GM10847 (cell line): ENCODE results near the gene NAGK.

Experiments used
- POLR2A ChIP-seq: IDR thresholded peaks from 2 replicates; pipeline ENCODE4 v1.6.1; 2011; ENCODE audit not compliant: insufficient read length; ENCODE audit errors: extremely low read depth

The NAGK gene

GRCh38 chr2:71068218-71069035 lies at the start of gene NAGK:
Gene NAGK, plus strand, starts transcription at chr2:71068648. Its CDS starts 36 bp downstream, at chr2:71068684.
- peak; percentile 99 for TF ChIP-seq POLR2A

DNA sequence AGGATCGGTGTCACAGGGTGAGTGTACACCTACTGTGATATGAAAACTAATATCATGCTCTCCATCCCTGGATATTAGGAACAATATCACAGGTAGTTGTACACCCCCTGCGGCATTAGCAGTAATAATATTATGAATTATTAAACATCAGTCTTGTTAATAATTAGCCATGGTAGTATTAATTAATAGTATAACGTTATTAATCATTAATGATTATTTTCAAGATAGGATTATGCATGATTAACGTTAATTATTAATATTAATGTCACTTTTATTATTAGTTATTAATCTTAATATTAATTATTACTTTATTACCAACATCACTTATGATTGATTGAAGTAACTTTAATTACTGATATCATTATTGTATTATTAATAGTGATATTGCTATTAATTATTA lies 26.2 kb upstream of the NAGK start:
- TF ChIP-seq POLR2A: no peak

DNA sequence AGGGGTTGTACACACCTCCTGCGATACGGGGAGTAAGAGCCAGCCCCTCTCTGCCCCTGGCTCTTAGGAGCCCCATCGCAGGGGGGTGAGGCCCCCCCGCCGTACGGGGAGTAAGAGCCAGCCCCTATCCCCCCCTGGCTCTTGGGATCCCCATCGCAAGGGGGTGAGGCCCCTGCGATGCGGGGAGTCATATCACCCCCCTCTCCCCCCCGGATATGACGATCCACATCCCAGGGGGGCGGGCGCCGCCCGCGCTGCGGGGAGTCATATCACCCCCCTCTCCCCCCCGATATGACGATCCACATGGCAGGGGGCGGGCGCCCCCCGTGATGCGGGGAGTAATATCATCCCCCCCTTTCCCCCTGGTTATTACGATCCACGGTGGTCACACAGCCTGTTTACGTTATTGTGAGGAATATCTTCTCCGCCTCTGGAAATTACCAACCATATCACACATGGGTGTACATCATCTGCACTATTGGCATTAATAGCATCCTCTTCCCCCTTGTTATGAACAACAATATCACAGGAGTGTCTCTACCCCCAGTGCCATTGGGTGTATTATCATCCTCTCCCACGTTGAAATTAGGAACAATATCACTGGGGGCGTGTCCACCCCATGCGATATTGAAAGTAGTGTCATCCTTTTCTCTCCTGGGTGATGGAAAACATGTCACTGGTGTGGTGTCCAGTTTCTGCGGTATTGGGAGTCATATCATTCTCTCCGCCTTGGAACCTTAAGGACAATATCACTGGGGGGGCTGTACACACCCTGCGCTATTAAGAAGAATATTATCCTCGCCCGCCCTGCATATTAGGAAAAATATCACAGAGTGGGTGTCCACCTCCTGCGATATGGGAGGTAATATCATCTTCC lies 24.7 kb upstream of the NAGK start:
- TF ChIP-seq POLR2A: no peak

DNA sequence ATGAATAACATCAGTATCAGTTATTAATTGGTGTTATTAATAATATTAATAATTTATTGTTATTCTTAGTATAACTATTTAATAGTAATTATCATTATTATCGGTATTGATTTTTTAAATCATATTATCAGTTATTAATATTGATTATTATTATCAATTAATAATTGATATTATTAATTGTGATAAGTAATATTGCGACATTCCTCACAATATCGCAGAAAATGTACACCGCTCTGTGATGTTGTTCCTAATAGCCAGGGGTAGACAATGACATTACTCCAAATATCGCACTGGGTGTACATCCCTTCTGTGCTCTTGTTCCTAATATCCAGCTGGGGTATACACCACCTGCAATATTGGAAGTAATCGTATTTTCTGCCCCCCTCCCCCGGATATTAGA lies 23.3 kb upstream of the NAGK start:
- TF ChIP-seq POLR2A: no peak

DNA sequence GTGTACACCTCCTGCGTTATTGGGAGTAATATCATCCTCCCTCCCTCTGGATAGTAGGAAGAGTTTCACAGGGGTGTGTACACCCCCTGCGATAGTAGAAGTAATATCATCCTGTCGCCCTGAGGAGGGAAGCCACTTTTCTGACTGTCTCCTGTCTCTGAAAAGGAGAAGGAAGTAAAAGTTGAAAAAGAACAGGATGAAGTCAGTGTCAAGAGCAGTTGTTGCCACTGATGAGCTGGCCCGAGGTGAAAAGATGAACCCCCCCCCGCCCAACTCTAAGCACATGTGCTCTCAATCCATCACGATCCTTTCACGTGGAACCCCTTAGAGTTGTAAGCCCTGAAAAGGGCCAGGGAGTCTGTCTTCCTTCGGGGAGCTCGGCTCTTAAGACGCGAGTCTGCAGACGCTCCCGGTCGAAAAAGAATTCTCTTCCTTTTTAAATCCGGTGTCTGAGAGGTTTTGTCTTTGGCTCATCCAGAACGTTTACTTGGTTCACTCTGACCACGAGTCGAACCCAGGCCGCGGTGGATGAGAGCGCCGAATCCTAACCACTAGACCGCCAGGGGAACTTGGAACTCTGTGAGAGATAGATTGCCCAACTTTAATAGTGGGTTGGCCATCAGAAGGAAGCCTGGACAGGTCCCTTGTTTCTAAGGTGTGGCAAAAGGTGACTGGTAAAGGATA lies 22.4 kb upstream of the NAGK start:
- no peak for TF ChIP-seq POLR2A

DNA sequence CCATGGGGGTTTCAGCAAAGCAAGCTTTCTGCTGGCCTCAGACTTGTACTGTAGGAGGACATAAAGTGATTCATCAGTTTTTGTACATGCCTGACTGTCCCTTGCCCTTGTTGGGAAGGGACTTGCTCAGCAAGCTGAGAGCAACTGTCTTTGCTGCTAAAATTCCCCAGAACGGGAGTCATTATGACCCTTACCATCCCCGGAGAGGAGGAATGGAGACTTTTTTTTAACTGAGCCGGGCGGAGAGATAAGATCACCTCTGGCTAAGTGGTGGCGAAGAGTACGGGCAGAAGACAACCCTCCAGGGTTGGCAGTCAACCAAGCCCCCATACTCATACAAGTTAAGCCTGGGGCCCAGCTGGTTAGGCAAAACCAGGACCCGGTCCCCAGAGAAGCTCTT lies 20.4 kb upstream of the NAGK start:
- no peak for TF ChIP-seq POLR2A

DNA sequence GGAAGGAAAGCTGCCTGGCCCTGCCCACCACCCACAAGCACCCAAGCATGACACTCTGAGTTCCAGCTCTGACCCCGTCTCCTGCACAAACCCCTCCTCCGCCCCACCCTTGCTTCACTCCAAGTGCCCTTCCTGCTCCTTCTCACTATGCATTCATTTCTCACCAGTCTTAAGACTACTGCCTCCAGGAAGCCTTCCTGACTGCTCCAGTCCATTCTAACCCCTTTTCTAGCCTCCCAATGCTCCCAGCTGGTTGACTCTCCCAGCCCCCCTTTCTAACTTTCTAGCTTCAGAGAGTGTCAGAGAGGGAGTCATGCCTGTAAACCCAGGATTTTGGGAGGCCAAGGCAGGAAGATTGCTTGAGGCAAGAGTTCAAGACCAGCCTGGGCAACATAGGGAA lies 8.2 kb upstream of the NAGK start:
- TF ChIP-seq POLR2A: no peak

DNA sequence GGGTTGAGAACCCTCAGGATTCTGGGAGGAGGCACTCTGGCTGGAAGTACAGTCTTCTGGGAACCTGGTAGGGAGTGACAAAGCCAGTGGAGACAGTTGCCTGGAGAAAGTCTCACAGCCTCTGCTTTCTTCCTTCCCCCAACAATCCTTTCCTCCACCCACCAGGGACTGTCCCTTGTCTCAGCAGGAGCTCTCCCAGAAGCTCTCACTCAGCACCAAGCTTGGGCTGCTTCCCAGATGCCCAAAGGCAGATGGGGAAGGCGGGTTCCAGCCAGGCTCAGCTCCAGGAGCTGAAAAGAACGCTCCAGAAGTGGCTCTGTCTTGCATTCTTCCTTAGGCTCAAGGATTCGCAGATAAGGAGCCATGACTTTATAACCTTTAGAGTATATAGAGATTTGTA lies 7.6 kb upstream of the NAGK start:
- TF ChIP-seq POLR2A: no peak

- TF ChIP-seq POLR2A: no peak
Measured at GRCh38 chr2:71063216-71063615, 5.2 kb upstream of the NAGK start.

DNA sequence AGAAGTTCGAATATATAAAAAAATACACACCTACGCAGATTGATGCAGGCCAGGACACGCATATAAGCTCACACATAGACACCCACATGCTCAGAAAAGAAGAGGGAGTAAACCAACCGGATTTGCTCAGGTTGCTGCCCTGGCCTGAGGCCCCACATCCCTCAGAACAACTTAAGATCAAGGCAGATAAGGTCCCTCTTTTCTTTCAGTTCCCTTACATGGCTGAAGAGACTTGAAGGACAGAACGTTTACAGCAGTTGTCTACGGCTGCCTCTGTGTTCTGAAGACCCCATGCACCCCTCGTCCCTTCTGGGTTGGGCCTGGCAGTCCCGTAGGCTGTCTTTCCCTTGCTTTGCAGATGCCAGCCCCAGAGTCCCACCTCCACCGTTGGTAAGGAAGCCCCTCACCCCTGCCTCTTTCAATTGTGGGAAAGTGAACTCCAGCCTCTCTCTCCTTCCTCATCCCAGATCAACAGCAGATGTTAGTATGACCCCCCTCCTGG lies 4.3 kb upstream of the NAGK start:
- no peak for TF ChIP-seq POLR2A

- TF ChIP-seq POLR2A: no peak
Measured at GRCh38 chr2:71064754-71065621, 3.5 kb upstream of the NAGK start.

- no peak for TF ChIP-seq POLR2A
Measured at GRCh38 chr2:71066856-71067255, 1.6 kb upstream of the NAGK start.

- TF ChIP-seq POLR2A: no peak
Measured at GRCh38 chr2:71067567-71068217, 756 bp upstream of the NAGK start.

DNA sequence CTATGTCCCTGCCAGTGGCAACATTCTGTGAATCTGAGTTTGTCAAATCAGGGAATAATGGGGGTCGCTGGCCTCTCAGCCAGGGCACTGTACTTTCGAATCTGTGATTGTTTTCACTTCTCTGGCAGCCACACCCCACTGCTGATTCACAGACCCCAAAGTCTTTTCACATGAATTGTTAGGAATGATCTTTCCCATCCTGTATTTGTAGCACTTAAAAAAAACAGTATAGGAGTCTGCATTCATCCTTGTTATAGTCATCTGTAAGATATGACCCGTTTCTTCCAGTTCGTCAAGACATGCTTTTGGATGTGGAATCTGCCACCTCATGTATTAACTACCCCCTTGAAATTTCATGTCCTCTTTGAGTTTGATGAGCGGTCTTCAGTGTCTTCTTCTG lies 928 bp downstream of the NAGK start:
- no peak for TF ChIP-seq POLR2A

GRCh38 chr2:71070294-71071093 lies 2.0 kb downstream of the NAGK start:
- TF ChIP-seq POLR2A: no peak
